ENCODE results near the gene ADI1. TPM values are rescaled to one million over a fixed set of nuclear protein-coding genes. Genes with fewer than 3 reads are reported as not detected.

The ADI1 gene
- total and polyA plus RNA-seq, 4 donors = 56.2 to 660 (median 158) TPM

GRCh38 chr2:3500326-3500899 is 18.9 kb downstream of the ADI1 start:
- TF ChIP-seq, protein P1, sequence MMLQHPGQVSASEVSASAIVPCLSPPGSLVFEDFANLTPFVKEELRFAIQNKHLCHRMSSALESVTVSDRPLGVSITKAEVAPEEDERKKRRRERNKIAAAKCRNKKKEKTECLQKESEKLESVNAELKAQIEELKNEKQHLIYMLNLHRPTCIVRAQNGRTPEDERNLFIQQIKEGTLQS (IDR thresholded peaks at IDR 0.05) = no peak
- TF ChIP-seq NR2F2 (IDR thresholded peaks at IDR 0.05) (no peak), RAD21 (IDR thresholded peaks at IDR 0.05) (no peak), HNF4G (IDR thresholded peaks at IDR 0.05) (no peak), MAX (IDR thresholded peaks at IDR 0.05) (no peak), FOXA1 (IDR thresholded peaks at IDR 0.05) (no peak), JUND (IDR thresholded peaks at IDR 0.05) (no peak), YY1 (IDR thresholded peaks at IDR 0.05) (no peak), CTCF (IDR thresholded peaks at IDR 0.05; ENCODE audit: low read depth, low read length, missing input control) (no peak), RXRA (IDR thresholded peaks at IDR 0.05) (no peak), FOXA2 (IDR thresholded peaks at IDR 0.05) (no peak), ZBTB33 (IDR thresholded peaks at IDR 0.05) (no peak), SP1 (IDR thresholded peaks at IDR 0.05) (no peak)
- Histone ChIP-seq H3K9ac (ENCODE audit: low read depth in 1 of 2, low read length in 2 of 2) (no peak overlapping the region), H3K27ac (ENCODE audit: low read depth in 1 of 2, low read length in 2 of 2) (no peak overlapping the region), H3K27me3 (ENCODE audit: control insufficient read depth in 4 of 4, insufficient read depth in 4 of 4, low read length in 3 of 4) (no peaks in the 10 kb centered on the region), H3K36me3 (ENCODE audit: control insufficient read depth in 4 of 4, insufficient read depth in 3 of 4, low read depth in 1 of 4, low read length in 3 of 4) (peaks cover 19 to 70% (median 68%) of the 10 kb centered on the region in 4 donors), H3K9me3 (ENCODE audit: control insufficient read depth in 4 of 4, low read length in 3 of 4) (no peaks in the 10 kb centered on the region), H3K4me3 (ENCODE audit: low read depth in 1 of 3, low read length in 3 of 3) (no peak overlapping the region), H3K4me1 (ENCODE audit: control insufficient read depth in 4 of 4, insufficient read depth in 4 of 4, low read length in 3 of 4) (peaks cover 0 to 17% (median 9%) of the 10 kb centered on the region in 4 donors)
- WGBS = 94% methylated on average over 34 of the region's 34 CpGs
- no peak for DNase-seq (ENCODE audit: low spot score)

- peaks cover 15 to 68% (median 62%) of the 10 kb centered on the region in 4 donors for H3K36me3 ChIP-seq (ENCODE audit: control insufficient read depth in 4 of 4, insufficient read depth in 3 of 4, low read depth in 1 of 4, low read length in 3 of 4)
- WGBS = 89% methylated on average over 18 of the region's 18 CpGs
- no peak for TF ChIP-seq TAF1 (conservative IDR thresholded peaks at IDR 0.05)
- TF ChIP-seq, protein P1 (IDR thresholded peaks at IDR 0.05) = no peak
- TF ChIP-seq NR2F2 (IDR thresholded peaks at IDR 0.05) = no peak
- TF ChIP-seq FOXA2 (IDR thresholded peaks at IDR 0.05) = no peak
- TF ChIP-seq HNF4G (IDR thresholded peaks at IDR 0.05) = no peak
- TF ChIP-seq YY1 (IDR thresholded peaks at IDR 0.05) = no peak
- TF ChIP-seq MAX (IDR thresholded peaks at IDR 0.05) = no peak
- TF ChIP-seq CTCF (IDR thresholded peaks at IDR 0.05; ENCODE audit: low read depth, low read length, missing input control) = no peak
- no peak for TF ChIP-seq EGR1 (IDR thresholded peaks at IDR 0.05; ENCODE audit: low read depth in 2 of 2)
- TF ChIP-seq SP1 (IDR thresholded peaks at IDR 0.05) = no peak
- no peak for TF ChIP-seq GABPA (IDR thresholded peaks at IDR 0.05 in 1 of 2, conservative IDR thresholded peaks at IDR 0.05 in 1 of 2)
- no peak for TF ChIP-seq REST (IDR thresholded peaks at IDR 0.05)
- TF ChIP-seq ZBTB33 (IDR thresholded peaks at IDR 0.05) = no peak
- no peak for TF ChIP-seq RAD21 (IDR thresholded peaks at IDR 0.05)
Measured at GRCh38 chr2:3498783-3499394, 20.4 kb downstream of the ADI1 start.

More at GRCh38 chr2:3498783-3499394, 20.4 kb downstream of the ADI1 start:
- H3K9ac ChIP-seq (ENCODE audit: low read depth in 1 of 2, low read length in 2 of 2) = no peak overlapping the region
- H3K27me3 ChIP-seq (ENCODE audit: control insufficient read depth in 4 of 4, insufficient read depth in 4 of 4, low read length in 3 of 4) = no peaks in the 10 kb centered on the region
- H3K27ac ChIP-seq (ENCODE audit: low read depth in 1 of 2, low read length in 2 of 2) = no peak overlapping the region
- no peak for DNase-seq (ENCODE audit: low spot score)
- no peak overlapping the region for H3K4me3 ChIP-seq (ENCODE audit: low read depth in 1 of 3, low read length in 3 of 3)
- peaks cover 0 to 7% (median 2%) of the 10 kb centered on the region in 4 donors for H3K4me1 ChIP-seq (ENCODE audit: control insufficient read depth in 4 of 4, insufficient read depth in 4 of 4, low read length in 3 of 4)
- no peaks in the 10 kb centered on the region for H3K9me3 ChIP-seq (ENCODE audit: control insufficient read depth in 4 of 4, low read length in 3 of 4)
